ENCODE results near the gene TRMT1. TPM values are rescaled to one million over a fixed set of nuclear protein-coding genes. Genes with fewer than 3 reads are reported as not detected.

The TRMT1 gene
- total RNA-seq, 1 experiment from 2014 or later, result 63.2 TPM

GRCh38 chr19:13132471-13133180 lies 16.1 kb upstream of the TRMT1 start:
- DNase-seq (ENCODE audit: unreplicated experiment), result no peak
- POLR2A ChIA-PET, result interaction anchor here (0.8 to 1.2 kb wide), 2 partner anchors 13 to 90 kb away, joined by 3 read pairs; no protein-coding TSS in a partner anchor
- Mint-ChIP-seq H3K27me3 (ENCODE audit: insufficient read depth, unreplicated experiment) (no peaks in the 10 kb centered on the region), H3K4me1 (ENCODE audit: insufficient read depth, unreplicated experiment) (no peaks in the 10 kb centered on the region), H3K4me3 (ENCODE audit: unreplicated experiment) (no peak overlapping the region), H3K27ac (ENCODE audit: low read depth, unreplicated experiment) (no peak overlapping the region), H3K36me3 (ENCODE audit: insufficient read depth, unreplicated experiment) (peaks cover 50% of the 10 kb centered on the region), H3K9me3 (ENCODE audit: unreplicated experiment) (no peaks in the 10 kb centered on the region)
- no TSS peak for BruUV-seq (replicated peaks)
- CTCF ChIA-PET, result interaction anchor here (0.6 kb wide), 1 partner anchor 46 kb away, joined by 3 read pairs; no protein-coding TSS in a partner anchor
- TF ChIP-seq CTCF (IDR thresholded peaks at IDR 0.05; ENCODE audit: unreplicated experiment), result no peak
- intact Hi-C loops (cut with micrococcal nuclease), result no loop called here

GRCh38 chr19:13130886-13131490 lies 14.4 kb upstream of the TRMT1 start:
- ChIA-PET CTCF (interaction anchor here (0.7 to 1.3 kb wide), 4 partner anchors 21 to 459 kb away, joined by 3 to 5 read pairs (median 4); no protein-coding TSS in a partner anchor), POLR2A (interaction anchor here (0.8 to 1.2 kb wide), 2 partner anchors 12 to 14 kb away, joined by 4 read pairs; no protein-coding TSS in a partner anchor)
- BruUV-seq (replicated peaks), result no TSS peak
- Mint-ChIP-seq H3K4me3 (ENCODE audit: unreplicated experiment) (no peak overlapping the region), H3K4me1 (ENCODE audit: insufficient read depth, unreplicated experiment) (no peaks in the 10 kb centered on the region), H3K36me3 (ENCODE audit: insufficient read depth, unreplicated experiment) (peaks cover 47% of the 10 kb centered on the region), H3K9me3 (ENCODE audit: unreplicated experiment) (no peaks in the 10 kb centered on the region), H3K27me3 (ENCODE audit: insufficient read depth, unreplicated experiment) (no peaks in the 10 kb centered on the region), H3K27ac (ENCODE audit: low read depth, unreplicated experiment) (no peak overlapping the region)
- no peak for DNase-seq (ENCODE audit: unreplicated experiment)
- intact Hi-C loops (cut with micrococcal nuclease), result no loop called here
- TF ChIP-seq CTCF (IDR thresholded peaks at IDR 0.05; ENCODE audit: unreplicated experiment), result no peak

GRCh38 chr19:13129384-13129783 lies 12.8 kb upstream of the TRMT1 start:
- TF ChIP-seq CTCF (IDR thresholded peaks at IDR 0.05; ENCODE audit: unreplicated experiment), result no peak
- no peak for DNase-seq (ENCODE audit: unreplicated experiment)
- ChIA-PET CTCF (interaction anchor here (0.7 to 1.7 kb wide), 4 partner anchors 66 to 164 kb away, joined by 3 to 6 read pairs (median 4); no protein-coding TSS in a partner anchor), POLR2A (no interaction called here)
- Mint-ChIP-seq H3K27me3 (ENCODE audit: insufficient read depth, unreplicated experiment) (no peaks in the 10 kb centered on the region), H3K4me1 (ENCODE audit: insufficient read depth, unreplicated experiment) (no peaks in the 10 kb centered on the region), H3K36me3 (ENCODE audit: insufficient read depth, unreplicated experiment) (peaks cover 48% of the 10 kb centered on the region), H3K4me3 (ENCODE audit: unreplicated experiment) (no peak overlapping the region), H3K9me3 (ENCODE audit: unreplicated experiment) (no peaks in the 10 kb centered on the region), H3K27ac (ENCODE audit: low read depth, unreplicated experiment) (no peak overlapping the region)
- no TSS peak for BruUV-seq (replicated peaks)
- intact Hi-C loops (cut with micrococcal nuclease), result no loop called here

- POLR2A ChIA-PET, result no interaction called here
- no peaks in the 10 kb centered on the region for H3K9me3 Mint-ChIP-seq (ENCODE audit: unreplicated experiment)
- H3K36me3 Mint-ChIP-seq (ENCODE audit: insufficient read depth, unreplicated experiment), result peaks cover 55% of the 10 kb centered on the region
- no TSS peak for BruUV-seq (replicated peaks)
- intact Hi-C loops (cut with micrococcal nuclease), result no loop called here
- no peak for TF ChIP-seq CTCF (IDR thresholded peaks at IDR 0.05; ENCODE audit: unreplicated experiment)
- CTCF ChIA-PET, result interaction anchor here (0.9 to 1.7 kb wide), 5 partner anchors 11 to 163 kb away, joined by 3 to 6 read pairs (median 4); partner anchors contain the start of gene NACC1
- no peak for DNase-seq (ENCODE audit: unreplicated experiment)
- no peak overlapping the region for H3K4me3 Mint-ChIP-seq (ENCODE audit: unreplicated experiment)
- no peaks in the 10 kb centered on the region for H3K4me1 Mint-ChIP-seq (ENCODE audit: insufficient read depth, unreplicated experiment)
- no peaks in the 10 kb centered on the region for H3K27me3 Mint-ChIP-seq (ENCODE audit: insufficient read depth, unreplicated experiment)
- no peak overlapping the region for H3K27ac Mint-ChIP-seq (ENCODE audit: low read depth, unreplicated experiment)
Measured at GRCh38 chr19:13128583-13128982, 12.0 kb upstream of the TRMT1 start.

Data from MCF 10A (cell line).